Forelimb muscle (tissue), 1 donor: Measurements from ENCODE around the gene PCMT1. TPM values are rescaled to one million over a fixed set of nuclear protein-coding genes. Genes with fewer than 3 reads are reported as not detected.
"Not testable (repeated sequence)": the region's sequence is repeated elsewhere in the genome, so short reads cannot be mapped to it uniquely, and the experiment has no call there.

Experiments
- DNase-seq: peaks from one replicate; pipeline ENCODE4 v3.0.0-alpha.2; 2013; ENCODE audit warnings: low read depth
- polyA plus RNA-seq: library from polyadenylated mRNA; unstranded; fragments of 120-200 nt; gene quantifications from one replicate; pipeline ENCODE4 v1.2.1, GENCODE V29; 2013; ENCODE audit not compliant: insufficient read length

The PCMT1 gene
- polyA plus RNA-seq, 1 donor: 72.0 TPM

DNA sequence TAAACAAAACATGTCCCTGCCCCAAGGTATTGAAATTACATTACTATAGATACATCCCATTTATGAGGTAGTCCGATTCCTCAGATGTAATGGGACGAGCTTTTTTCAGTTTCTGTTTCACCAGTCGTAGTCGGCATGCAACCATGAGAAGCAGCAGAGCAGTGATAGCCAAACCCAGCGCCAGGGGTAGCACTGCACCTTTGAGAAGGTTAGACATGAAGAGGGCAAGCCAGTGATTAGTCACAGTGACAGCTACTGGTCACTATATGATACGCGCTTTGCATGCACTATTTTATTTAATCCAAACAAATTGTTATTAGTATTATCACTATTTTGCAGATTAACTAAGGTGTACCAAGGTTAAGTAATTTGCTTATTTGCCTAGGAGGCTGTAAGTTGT, 71.0 kb downstream of the PCMT1 start:
- DNase-seq: no peak

- no peak for DNase-seq
Observed at GRCh38 chr6:149821492-149821891, 72.0 kb downstream of the PCMT1 start.

DNA sequence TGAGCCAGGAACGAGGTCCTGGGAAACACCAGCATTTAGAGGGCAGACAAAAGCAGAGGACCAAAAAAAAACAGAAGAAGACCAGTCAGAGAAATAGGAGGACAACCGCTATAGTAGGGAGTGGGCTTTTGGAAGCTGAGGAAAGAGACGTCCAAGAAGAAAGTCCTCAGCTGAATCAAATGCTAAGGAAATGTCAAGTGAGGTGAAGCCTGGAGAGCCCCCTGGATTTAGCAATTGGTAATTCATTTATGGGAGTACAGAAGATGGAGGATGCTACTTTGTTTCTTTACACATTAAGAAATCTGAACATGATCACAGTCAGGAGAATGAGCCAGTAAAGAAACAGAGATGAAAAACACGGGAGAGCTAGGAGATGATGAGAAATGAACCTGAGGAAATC, 73.5 kb downstream of the PCMT1 start:
- DNase-seq: no peak

- DNase-seq: no peak
Observed at GRCh38 chr6:149825292-149825691, 75.8 kb downstream of the PCMT1 start.

DNA sequence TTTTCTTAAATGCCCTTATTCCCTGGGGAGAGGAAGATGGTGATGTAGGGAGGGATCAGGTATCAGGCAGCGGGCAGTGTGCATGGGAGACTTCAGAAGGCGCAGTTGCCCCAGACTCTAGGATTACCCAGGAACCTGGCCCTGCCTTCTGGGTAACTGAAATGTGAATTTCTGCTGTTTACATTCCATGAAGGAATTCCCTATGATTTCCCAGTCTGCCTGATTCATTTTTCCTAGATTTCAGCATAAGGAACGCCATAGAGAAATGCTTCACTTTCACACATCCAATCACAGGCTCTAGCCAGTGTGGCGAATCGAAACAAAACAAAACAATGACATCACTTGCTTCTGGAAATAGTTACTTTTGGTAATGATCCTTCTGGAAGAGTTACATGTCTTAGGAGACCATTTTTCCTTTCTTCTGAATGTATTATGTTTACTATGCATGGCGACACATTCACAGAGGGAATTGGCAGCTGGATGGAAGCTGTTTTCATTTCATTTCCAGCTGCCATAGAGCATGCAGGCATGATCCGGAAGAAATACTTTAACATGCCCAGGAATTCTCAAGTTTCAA, 81.3 kb downstream of the PCMT1 start:
- peak; percentile 44 for DNase-seq

DNA sequence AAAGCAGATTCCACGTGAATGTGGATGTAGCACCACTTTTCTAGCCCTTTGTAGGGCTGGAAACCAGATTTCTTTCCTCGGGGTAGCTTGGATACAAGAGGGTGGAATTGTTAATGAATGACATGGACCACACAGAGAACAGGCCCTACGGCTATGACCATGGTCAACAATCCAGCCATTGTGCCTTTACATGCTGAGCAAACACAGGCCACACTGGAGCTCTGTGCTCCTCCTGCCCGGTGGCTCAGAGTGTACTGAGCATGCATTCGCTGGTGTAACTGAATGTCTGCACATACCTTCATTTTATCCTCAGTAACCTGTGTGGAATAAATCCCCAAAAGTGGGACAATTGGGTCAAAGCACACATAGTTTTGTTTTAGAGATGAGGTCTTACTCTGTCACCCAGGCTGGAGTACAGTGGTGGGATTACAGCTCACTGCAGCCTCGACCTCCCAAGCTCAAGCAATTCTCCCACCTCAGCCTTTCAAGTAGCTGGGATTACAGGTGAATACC, 81.8 kb downstream of the PCMT1 start:
- DNase-seq: no peak

DNA sequence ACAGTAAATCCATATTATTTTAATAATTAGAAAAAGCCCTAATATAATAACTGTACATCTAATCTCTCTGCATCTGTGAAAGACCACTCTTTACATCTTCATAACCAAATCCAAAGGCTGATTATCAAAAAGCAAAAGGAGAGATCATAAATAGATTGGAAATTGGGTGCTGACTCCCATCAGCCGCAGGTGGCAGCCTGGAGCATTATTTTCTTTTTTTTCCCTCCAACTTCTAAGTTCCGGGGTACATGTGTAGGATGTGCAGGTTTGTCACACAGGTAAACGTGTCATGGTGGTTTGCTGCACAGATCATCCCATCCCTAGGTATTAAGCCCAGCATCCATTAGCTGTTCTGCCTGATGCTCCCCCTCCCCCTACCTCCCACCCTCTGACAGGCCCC, 84.1 kb downstream of the PCMT1 start:
- no peak for DNase-seq

DNA sequence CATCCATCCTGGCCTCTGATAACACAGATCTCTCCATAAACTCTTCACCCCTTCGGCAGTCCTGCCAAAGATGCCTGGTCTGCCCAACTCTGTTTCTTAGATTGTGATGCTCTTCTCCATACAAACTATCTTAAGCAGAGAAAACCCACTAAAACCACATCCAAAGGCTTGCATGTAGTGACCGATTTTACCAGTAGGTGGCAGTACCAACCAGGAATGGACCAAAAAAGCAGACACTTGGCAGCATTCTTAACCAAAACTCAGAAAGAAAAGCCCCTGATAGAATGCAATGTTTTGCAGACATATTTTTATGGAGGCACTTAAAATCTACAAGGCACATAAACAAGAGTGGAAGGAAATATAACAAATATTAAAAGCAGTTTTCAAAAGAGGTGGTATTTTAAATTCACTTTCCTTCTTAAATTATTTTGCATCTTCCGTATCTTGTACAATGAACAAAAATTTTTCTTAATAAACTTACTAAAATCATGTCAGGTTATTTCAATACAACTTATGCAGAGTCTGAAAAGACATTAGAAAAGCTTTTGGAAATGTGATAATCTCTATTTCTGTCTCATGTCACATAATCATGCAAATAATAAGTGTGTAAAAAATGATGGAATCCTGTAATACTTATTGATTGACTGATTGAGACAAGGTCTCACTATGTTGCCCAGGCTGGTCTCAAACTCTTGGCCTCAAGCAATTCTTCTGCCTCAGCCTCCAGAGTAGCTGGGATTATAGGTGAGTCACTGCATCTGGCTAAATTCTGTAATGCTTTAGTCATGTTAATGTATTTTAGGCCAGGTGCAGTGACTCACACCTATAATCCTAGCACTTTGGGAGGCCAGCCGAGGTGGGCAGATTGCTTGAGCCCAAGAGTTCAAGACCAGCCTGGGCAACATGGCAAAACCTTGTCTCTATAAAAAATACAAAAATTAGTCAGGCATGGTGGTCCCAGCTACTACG, 85.3 kb downstream of the PCMT1 start:
- DNase-seq: peak; percentile 67

DNA sequence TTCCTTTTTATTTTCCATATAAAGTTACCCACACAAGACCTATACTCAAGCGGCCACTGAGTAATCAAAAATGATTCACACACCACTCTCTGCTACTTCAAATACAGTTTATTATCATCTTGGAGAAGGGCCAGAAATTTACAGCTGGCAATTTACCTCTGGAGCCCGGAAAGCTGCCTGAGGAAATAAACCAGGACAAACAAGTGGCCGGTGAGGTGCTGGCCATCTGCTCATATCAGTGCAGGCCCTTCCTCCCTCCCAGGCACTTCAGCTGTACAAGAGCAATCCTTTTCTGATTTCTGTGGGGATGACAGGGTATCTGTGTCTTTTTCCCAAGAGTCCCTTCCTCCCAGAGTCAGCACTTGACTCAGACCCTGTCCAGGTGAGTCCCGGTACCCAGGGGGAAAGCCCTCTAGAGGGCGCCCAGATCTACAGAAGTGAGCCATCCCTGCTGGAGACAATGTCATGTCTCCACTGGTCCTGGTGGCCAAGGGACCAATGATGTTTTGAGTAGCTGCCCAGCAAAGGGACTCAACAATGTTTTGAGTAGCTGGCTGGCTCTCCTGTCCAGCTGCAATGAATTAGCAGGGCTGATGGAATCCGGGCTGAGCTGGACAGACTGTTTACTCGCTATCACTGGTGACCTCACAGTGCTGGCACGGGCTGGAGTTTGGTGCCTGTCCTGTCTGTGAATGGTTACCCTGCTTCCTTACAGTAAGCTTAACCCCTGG, 91.0 kb downstream of the PCMT1 start:
- DNase-seq: no peak

GRCh38 chr6:149842331-149842730, 92.8 kb downstream of the PCMT1 start:
- DNase-seq: no peak

GRCh38 chr6:149843051-149843633, 93.6 kb downstream of the PCMT1 start:
- DNase-seq: no peak

- not testable (repeated sequence) for DNase-seq
Observed at GRCh38 chr6:149844036-149844435, 94.5 kb downstream of the PCMT1 start.

GRCh38 chr6:149844480-149844879, 94.9 kb downstream of the PCMT1 start:
- DNase-seq: no peak

- no peak for DNase-seq
Observed at GRCh38 chr6:149845549-149845948, 96.0 kb downstream of the PCMT1 start.

GRCh38 chr6:149846321-149846720, 96.8 kb downstream of the PCMT1 start:
- DNase-seq: no peak

GRCh38 chr6:149847939-149848267, 98.4 kb downstream of the PCMT1 start:
- DNase-seq: no peak

DNA sequence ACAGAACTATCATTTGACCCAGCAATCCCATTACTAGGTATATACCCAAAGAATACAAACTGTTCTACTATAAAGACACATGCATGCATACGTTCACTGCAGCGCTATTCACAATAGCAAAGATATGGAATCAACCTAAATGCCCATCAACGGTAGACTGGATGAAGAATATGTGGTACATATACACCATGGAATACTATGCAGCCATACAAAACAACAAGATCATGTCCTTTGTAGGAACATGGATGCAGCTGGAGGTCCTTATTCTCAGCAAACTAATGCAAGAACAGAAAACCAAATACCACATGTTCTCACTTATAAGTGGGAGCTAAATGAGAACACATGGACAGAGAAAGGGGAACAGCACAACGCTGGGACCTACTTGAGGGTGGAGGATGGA, 98.8 kb downstream of the PCMT1 start:
- DNase-seq: not testable (repeated sequence)

DNA sequence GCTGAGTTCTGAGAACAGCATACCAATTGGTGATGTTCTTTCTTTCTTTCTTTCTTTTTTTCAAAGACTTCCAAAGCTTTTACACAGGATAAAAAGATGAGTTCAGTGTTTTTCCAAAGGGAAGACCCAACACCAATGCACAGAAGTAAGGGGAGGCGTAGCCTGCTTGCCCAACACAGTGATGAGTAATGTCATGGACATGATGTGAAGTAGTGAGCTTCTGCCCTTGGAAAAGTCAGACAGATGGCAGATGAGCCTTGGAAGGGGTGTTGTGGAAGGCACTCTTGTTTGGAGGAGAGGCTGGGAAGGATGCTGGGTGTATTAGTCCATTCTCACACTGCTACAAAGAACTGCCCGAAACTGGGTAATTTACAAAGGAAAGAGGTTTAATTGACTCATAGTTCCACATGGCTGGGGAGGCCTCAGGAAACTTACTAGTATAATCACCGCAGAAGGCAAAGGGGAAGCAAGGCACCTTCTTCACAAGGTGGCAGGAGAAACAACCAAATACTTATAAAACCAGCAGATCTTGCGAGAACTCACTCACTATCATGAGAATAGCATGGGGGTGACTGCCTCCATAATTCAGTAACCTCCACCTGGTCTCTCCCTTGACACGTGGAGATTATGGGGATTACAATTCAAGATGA, 102.0 kb downstream of the PCMT1 start:
- no peak for DNase-seq

- DNase-seq: no peak
Observed at GRCh38 chr6:149852180-149852579, 102.6 kb downstream of the PCMT1 start.

DNA sequence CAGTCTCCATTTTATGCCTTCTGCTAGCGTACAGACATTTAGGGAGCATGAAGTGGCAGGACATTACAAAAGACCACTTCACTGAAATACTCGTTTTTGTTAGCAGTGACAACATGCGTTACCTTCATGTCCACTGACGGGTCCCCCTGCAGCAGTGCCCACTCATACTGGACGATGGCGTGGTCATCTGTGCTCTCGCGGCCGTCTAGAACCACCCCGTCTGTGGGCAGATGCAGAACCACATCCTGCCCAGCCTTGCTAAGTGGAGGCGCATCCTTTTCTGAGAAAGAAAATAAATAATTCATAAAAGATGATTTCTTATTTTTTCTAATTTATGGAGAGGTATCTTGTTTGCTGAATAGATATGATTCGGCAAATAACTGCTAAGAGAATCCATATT, 103.3 kb downstream of the PCMT1 start:
- DNase-seq: no peak

- not testable (repeated sequence) for DNase-seq
Observed at GRCh38 chr6:149854017-149854416, 104.5 kb downstream of the PCMT1 start.

DNA sequence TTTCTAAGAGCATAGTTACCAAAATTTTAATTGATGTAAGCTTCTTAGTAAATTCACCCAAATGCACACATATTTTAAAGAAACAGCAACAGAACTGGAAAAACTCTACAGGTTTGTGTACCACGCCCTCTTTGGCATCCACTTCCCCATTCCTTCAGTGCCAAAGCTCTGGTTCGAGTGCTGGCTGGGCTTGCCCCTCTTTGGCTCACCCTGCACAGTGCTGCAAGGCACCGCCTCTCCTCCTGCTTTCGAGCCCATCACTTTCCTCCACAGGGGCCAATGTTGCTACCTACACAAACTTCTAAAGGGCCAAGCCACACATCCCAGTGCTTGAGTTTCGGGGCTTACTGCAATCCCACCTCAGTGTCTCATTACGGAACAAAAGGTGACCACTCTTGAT, 105.0 kb downstream of the PCMT1 start:
- no peak for DNase-seq
